ENCODE measurements around the gene CACNA2D3. TPM values are rescaled to one million over a fixed set of nuclear protein-coding genes. Genes with fewer than 3 reads are reported as not detected.
A peak's percentile ranks its signal among the peaks of the same experiment; 100 is the strongest.

Gene CACNA2D3
- total RNA-seq, 1 donor from 2014 or later, result 8.3 TPM

DNA sequence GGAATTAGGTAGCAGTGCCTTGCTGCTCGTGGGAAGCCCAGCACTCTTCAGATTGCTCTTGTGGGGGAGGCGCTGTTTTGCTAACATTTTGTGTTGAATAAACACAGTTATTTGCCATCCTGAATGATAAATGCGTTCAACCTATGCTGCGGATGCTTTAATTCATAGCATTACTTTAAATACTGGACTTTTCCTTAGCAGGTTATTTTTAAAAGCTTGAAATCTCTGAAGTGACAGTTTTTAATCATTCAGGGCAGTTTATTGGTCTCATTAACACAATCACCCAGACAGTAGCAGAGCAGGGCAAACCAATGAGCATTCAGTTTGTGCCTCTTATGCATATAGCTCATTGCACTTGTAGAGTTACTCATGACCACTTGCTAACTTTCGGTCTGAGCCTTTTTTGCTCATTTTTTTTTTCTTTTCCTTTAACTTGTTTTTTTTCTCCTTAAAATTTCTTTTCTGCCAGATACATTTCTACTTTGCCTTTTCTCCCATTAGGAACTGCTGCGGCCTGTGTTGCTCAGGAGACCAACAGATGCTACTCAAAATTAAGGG is 5.2 kb downstream of the CACNA2D3 start:
- DNase-seq (ENCODE audit: low spot score), result no peak

DNA sequence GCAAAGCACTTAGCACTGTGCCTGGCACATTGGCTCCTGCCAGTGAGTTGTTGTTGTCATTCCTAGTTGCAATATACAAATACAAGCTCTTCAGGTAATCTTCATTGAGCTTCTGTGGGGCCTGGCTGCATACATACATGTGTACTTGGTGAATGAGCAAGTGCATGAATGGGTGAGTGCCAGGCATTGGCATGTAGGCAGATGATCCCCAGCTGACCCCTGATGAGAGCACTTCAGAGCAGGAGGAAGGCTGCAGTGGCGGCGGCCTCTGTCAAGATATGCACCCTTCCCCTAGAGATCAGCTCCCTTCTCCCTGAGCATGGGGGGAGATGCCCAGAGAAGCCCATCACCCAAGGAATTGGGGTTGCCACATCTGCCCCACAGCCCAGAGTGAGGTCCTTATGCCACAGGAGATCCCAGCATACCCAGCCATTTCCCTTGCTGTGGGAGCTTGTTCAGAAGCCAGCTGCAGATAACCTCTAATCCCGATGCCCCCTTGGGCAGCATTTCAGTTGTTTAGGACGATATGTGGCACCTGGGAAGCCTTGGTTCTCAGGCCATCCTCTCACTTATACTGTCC is 8.8 kb downstream of the CACNA2D3 start:
- DNase-seq (ENCODE audit: low spot score), result no peak

DNA sequence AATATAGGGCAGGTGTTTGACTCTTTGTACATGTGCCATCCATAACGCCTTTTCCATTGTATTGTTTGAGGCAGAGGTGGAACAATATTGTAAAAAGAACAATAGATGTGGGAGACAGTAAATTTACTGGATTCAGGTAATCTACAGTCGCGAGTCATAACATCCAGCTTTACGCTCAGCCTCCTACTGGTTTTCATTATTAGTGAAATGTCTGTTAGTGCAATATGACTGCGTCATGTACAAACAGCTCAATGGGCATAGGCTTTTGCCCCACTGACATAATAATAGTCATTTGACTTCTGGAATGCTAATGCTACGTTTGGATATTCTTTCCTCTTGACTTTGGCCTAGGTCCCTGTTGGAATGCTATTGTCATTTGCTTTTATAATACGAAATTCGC is 9.5 kb downstream of the CACNA2D3 start:
- DNase-seq (ENCODE audit: low spot score), result no peak

DNA sequence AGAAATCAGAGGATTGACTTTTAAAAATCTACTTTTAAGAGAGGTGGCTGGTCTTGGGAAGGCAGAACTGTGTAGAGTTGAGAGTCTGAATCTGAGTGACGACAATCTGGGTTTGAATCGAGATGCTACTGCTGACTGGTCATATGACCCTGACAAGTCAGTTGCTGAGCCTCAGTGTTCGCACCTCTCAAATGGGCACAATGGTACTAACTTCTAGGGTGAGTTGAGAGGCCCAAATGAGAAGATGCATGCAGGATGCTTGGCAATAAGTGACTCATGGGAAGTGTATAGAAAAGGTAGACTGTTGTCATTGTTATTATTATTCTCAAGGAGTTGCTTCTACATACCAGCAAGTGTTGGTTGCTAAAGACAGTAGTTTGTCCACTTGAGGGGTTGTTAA is 10.3 kb downstream of the CACNA2D3 start:
- DNase-seq (ENCODE audit: low spot score), result no peak

DNA sequence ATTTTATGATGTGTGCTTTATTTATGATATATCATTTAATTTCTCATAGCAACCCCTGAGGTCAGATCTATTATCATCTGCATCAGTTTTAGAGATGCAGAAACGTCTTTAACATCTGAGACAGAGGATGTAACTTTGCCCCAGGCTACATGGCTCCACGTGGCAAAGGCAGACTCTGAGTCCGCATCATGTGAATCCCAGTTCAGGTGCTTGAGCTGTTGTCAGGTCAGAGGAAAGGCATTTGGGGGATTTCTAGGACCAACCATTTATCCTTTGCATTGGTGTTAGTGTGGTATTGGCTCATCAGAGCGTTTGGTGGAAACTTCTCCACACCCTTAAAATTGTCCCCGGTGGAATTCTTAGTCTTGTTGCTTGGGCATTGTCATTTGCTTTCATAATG is 10.8 kb downstream of the CACNA2D3 start:
- DNase-seq (ENCODE audit: low spot score), result no peak

DNA sequence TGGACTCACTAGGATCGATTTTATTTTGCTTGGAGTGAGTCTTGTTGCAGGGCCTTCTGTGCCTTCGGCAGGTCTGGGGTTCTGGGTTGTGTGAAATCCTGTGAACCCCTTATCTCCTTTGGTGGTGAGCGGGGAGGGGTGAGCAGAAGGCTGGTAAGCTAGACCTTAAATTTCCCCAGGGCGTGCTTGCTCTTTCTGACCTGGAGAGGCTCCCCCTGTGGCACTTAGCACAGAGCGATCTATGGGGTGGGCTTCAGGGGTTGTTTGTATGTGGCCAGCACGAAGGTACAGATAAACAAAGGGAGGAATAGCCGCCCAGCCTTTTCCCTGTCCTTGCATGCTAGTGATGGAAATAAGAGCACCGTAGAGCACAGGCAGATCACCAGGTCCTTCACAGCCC is 11.8 kb downstream of the CACNA2D3 start:
- no peak for DNase-seq (ENCODE audit: low spot score)

DNA sequence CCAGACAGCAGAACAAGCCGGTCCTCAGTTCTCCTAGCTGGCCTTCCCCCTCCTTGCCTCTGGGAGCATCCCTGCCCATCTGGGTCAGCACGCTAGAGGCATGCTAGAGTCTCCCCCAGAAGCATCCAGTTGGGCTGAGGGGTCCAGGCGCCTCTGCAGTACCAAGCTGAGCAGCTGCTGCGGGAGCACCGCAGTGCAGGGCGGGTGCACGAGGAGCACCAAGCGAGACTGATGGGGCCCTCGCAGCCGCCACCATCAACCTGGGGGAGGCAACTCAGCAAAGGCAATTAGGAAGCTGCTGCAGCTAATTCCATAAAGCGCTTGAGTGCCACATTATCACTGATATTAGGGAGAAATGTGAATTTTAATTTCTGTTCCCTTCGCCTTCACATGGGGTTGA is 12.4 kb downstream of the CACNA2D3 start:
- no peak for DNase-seq (ENCODE audit: low spot score)

DNA sequence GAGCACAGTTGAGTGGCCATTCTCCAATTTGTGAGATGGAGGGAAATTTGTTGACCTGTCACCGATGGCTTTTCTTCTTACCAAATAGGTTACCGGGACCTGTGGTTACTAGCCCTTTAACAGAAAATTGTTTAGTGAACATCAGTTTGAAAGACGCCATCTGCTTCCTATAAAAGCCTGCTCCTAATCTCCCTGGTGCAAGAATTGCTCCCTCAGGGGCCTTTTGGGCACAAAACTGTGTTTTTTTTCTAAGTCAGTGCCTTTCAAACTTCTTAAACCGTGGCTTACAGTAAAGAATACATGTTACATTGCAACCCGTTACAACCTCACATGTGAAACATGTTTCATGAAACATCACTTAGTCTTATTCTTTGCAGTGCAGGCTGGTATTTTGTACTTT is 15.0 kb downstream of the CACNA2D3 start:
- DNase-seq (ENCODE audit: low spot score), result no peak

DNA sequence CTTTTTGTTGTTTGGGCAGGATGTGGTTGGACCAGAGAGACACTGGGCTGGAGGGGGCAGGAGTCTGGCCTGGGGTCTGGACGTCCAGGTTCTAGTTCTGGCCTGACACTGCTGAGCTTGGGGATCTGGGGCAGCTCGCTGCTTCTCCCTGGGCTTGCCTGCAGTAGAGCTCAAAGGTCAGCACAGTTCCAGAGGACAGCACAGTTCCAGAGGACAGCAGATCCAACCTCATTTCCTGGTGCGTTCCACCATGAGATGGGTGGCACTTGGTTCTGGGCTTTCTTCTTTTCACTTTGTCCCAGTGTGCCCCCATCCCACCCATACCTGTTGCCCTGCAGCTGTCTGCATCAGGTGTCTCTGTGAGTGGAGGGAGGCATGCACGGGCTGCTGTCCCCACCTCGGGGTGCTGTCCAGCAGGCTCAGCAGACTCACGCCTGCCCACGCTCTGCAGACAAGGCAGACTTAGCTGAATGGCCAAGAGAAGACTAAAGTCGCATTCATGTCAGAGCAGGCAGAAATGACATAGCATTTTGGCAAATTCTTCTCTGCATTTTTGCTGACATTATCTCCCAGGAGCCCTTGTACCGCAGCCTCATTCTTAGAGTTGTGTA is 16.7 kb downstream of the CACNA2D3 start:
- DNase-seq (ENCODE audit: low spot score), result no peak

DNA sequence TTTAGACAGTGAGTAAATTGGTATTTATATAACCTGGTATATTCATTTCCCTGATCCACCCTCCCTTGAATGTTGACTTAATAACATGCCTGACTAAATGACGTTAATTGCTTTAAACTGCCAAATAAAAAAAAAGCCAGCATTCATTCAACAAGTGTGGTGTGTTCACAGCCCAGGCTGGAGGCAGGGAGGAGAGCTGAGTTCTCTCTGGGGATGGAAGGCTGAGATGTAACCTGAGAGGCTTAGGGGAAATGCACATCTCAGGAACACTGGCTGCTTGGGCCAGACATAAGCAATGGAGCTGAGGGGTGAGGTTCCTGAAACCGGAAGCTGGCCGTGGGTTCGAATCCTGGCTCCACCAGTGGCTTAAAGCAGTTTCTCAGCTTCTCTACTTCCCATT is 17.3 kb downstream of the CACNA2D3 start:
- no peak for DNase-seq (ENCODE audit: low spot score)

DNA sequence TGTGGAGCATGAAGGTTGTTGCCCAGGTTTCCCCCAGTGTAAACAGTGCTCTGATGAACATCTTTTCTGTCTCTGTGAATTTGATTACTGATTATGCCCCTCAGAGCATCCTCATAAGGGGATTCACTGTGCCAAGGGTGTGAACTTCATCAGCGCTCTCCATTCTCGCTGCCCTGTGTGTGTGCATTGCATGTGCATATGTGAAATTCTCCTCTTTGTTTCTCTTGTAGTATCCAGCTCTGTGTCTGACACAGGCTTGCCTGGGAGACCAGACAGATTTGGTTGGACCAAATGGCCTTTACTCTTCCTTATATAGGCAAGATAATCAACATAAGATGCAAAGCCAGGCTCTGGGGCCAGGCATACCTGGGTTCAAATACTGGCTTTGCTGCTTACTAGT is 21.9 kb downstream of the CACNA2D3 start:
- no peak for DNase-seq (ENCODE audit: low spot score)

DNA sequence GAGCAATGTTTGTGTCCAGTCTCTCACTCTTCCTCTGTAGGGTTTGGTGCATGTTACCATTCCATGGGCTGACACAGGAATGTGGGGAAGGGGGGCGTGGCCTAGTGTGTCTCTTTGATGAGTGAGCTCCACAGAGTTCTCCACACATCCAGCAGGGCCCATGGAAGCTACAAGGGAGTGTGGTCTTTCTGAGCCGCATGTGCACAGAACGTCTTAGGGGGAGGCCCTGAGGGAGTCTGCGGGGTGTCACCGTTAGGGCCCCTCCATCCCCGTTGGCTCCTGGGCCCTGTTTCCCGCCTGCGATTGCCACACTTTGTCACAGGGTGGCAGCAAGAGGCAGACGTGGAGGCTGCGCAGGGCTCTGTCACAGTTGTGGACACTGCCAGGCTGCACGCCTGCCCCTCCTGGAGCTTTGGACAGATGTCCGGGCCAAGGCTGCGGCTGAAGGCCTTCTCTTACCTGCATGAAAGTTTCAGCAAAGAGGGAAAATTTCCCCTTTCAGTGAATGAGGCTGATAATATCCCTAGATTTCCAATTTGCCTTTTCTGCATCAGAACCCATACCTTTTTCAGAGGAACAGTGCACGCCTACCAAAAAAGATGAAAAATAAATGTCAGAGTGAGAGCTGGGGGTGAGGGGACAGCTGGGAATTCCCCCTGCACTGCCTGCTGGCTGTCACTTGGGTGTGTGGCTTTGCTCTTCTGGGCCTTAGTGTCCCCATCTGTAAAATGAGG is 24.3 kb downstream of the CACNA2D3 start:
- peak; percentile 55 for DNase-seq (ENCODE audit: low spot score)

DNA sequence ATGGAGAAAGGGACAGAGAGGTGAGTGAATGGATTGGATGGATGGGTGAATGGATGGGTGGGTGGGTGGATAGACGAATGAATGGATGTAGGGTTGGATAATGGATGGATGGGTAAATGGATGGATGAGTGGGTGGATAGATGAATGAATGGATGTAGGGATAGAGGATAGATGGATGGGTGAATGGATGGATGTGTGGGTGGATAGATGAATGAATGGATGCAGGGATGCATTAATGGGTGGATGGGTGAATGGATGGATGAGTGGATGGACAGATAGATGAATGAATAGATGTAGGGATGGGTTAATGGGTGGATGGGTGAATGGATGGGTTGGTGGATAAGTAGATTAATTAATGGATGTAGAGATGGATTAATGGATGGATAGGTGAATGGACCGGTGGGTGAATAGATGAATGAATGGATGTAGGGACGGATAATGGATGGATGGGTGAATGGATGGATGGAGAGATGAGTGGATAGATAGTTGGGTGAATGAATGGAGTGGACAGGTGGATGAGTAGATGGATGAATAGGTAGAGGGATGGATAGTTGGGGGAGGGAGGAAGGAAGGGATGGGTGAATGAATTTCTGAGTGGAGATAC is 28.6 kb downstream of the CACNA2D3 start:
- DNase-seq (ENCODE audit: low spot score), result no peak

DNA sequence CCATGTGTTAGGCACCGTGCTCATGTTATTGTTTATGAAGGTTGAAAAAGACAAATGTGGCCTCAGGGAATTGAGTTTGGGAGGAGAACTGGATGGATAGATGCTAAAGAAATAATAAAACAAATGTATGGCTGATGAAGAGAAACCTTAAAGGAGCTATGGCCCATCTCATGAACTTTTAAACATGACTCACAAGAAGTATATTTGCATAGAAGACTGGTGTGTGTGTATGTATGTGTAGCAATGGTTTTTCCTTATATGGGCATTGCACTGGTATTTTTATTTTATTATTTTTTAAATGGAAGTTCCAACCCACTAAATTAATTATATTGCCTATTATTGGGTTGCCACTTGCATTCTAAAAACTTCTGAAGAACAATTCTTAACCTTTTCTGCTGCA is 31.1 kb downstream of the CACNA2D3 start:
- DNase-seq (ENCODE audit: low spot score), result no peak

DNA sequence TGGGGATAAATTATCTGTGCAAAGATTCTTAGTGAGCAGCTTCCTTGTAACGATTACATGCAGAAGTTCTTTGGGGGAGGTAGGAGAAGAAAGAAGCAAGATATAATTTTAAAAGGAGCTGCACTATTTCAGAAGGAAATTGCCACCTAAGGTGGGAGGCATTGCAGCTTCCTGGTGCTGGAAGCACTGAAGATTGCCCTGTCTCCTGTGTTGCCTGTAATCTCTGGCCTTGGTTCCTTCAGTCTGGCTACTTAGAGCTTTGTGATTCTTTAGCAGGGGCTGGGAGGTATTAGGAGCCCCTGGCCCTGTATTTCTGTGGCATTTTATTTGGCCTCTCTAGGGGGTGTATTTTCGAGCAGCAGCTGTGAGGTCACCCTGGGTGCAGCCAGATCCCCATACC is 35.5 kb downstream of the CACNA2D3 start:
- no peak for DNase-seq (ENCODE audit: low spot score)

DNA sequence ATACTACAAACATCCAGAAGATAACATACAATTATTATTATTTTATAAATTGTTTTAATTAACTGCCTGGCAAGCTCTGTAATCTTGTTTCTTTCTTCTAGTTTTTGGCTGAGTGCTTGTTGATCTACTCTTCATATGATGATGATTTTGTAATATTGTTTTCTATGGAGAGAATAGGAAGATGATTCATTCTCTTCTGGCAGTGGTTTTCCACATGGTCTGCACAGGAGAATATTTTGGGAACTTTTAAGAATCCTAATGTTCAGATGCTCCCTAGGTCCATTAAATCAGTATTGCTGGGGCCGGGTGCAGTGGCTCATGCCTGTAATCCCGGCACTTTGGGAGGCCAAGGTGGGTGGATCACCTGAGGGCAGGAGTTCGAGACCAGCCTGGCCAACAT is 37.6 kb downstream of the CACNA2D3 start:
- no peak for DNase-seq (ENCODE audit: low spot score)

DNA sequence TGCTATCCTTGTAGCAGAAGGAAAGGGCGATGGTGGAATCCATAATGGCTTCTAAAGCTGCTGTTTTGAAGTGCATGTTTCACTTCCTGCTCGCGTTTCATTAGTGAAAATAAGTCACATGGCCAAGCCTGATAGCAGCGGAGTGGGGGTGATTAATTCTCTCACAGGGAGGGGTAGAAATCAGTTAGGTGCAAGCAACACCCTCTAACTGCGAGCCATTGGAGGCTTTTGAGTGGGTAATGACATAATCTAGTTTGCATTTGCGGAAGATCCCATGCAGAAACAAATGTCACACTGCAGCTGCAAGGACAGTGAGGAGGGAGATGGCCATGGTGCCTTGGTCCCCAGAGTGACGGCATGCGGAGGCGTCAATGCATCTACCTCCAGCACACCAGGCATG is 41.1 kb downstream of the CACNA2D3 start:
- DNase-seq (ENCODE audit: low spot score), result no peak

DNA sequence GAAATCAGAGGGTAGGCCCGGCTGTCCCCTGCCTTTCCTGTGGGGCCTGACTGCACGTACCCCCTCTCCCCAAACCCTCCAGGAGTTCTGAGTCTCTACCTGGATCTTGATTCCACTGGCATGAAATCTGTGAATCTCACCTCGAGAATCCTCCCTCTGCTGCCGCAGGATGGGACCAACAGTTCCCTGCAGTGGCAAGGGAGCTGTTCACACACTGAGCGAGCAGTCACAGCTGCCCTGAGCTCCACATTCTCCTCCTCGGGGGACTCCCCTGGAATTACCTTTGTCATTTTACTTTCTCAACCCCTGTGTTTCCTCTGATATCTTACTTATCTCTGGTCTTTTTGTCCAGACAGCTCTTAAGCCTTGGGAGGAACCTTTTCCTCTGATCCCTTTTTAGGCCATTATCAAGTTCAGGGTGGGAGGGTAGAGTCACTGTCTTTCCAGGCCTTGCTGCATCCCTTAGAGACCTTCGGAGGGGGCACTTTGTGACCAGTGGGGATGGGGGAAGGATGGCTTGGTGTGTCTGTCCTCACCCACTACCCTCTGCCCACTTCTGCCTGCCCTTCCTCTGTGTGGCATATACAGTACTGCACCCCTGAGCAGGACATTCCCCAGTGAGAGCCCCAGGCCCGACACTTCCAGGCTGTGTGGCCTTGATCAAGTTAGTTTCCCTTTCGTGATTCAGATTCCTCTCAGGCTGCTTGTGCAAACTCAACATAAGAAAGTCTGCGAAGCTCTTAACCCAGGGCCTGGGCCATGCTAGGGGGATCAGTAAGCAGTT is 42.0 kb downstream of the CACNA2D3 start:
- no peak for DNase-seq (ENCODE audit: low spot score)

DNA sequence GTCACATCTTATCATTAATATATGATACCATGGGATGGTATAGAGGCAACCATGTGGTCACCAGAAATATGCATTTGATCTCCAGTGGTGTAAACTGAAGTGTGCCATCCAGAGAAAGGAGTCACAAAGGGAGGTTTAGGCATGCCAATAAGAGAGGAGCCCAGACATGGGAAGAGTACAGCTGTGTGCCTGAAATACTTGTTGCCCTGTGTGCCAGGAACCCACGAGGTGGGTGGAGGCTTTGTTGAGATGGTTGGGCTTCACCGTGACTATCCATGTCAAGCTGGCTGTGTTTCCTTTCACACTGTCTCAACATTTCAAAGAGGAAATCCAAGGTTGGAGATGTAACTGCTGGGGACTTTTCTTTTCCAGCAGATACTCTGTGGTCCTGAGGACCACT is 43.5 kb downstream of the CACNA2D3 start:
- DNase-seq (ENCODE audit: low spot score), result no peak

DNA sequence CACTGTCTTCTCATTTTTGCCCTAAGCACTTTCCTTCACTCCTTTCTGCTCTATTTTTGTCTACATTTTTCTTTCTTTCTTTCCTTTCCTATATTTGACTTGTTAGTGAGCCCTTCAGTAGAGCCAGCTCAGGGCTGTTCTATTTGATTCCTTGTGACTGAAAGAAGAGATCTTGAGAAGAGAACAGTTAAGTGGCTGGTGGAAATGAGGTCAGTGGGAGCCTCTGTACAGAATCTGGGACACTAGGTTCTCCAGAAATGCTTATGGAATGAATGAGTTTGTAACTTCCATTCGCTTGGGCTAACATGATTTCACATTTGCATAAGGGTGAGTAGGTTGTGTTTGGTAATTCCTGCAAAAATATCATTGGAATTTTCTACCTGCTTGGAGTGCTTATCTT is 45.6 kb downstream of the CACNA2D3 start:
- DNase-seq (ENCODE audit: low spot score), result no peak

DNA sequence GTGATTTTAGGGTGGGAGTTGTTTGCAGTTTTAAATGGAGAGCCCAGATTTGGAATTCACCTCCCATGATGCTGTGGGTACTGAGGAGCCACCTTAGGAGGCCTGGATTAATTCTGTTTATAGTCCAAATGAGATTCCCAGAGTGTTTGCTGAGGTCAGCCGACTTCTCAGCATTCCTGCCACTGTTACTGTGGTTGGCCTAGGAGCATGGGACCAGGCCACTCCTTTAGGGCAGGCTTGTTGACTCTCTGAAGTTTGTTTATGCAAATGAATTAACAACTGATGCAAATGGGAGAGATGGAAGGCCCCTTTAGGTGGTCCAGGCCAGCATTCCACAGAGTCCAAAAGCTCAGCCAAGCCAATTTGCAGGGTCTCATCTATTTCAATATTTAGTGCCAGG is 46.1 kb downstream of the CACNA2D3 start:
- no peak for DNase-seq (ENCODE audit: low spot score)

DNA sequence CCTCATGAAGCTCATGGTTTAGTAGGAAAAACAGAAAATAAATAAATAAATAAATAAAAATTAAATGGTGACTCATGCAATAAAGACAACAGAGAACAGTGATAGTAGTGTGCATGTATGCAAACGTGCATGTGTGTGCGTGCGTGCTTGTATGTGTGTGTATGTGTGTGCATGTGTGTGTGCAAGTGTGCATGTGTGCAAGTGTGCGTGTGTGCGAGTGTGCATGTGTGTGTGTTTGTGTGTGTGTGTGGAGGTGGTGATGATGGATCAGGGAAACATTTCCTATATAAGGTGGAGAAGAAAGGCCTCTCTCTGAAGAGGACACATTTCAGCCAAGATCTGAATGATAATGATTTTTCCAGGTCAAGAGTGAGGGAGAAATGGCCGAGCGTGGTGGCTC is 47.2 kb downstream of the CACNA2D3 start:
- DNase-seq (ENCODE audit: low spot score), result no peak

All from ureter (tissue), 1 donor.